Bronchial epithelial cell (primary cell): ENCODE data around the gene RASSF1. TPM values are rescaled to one million over a fixed set of nuclear protein-coding genes. Genes with fewer than 3 reads are reported as not detected.

Source experiments
- DNase-seq: peaks from one replicate; pipeline ENCODE4 v3.0.0-alpha.2; 2010; ENCODE audit warnings: low read depth
- FAIRE-seq: peaks from 2 replicates; lab custom pipeline; 2011; peaks lifted over from hg19 to GRCh38; lab: Jason Lieb, UNC
- H3K27me3 ChIP-seq: 2 replicates; pipeline ENCODE4 v1.5.1; 2011; ENCODE audit warnings: low read length; ENCODE audit not compliant: control insufficient read depth, insufficient read depth
- H3K36me3 ChIP-seq: 2 replicates; pipeline ENCODE4 v1.5.1; 2011; ENCODE audit warnings: low read length; ENCODE audit not compliant: control insufficient read depth, insufficient read depth
- H3K4me3 ChIP-seq: 2 replicates; pipeline ENCODE4 v1.5.1; 2011; ENCODE audit warnings: mild to moderate bottlenecking, low read depth, low read length, control low read depth
- total RNA-seq: library from RNA; depleted of rRNA; stranded (reverse); fragments of >200 nt; gene quantifications from 2 replicates; pipeline ENCODE4 v1.2.1, GENCODE V29; 2014
- TF ChIP-seq, protein P1 (sequence below): IDR thresholded peaks from 2 replicates; pipeline ENCODE4 v1.5.1; 2011; ENCODE audit warnings: mild to moderate bottlenecking, moderate library complexity, low read length, control low read depth, inconsistent platforms; ENCODE audit not compliant: insufficient read depth, severe bottlenecking

Gene RASSF1
- total RNA-seq, 1 donor from 2014 or later = 25.5 TPM

- Histone ChIP-seq H3K36me3 (peaks cover 17% of the 10 kb centered on the region), H3K27me3 (no peaks in the 10 kb centered on the region), H3K4me3 (no peak overlapping the region)
- DNase-seq (no peak), FAIRE-seq (no peak)
- TF ChIP-seq, protein P1, sequence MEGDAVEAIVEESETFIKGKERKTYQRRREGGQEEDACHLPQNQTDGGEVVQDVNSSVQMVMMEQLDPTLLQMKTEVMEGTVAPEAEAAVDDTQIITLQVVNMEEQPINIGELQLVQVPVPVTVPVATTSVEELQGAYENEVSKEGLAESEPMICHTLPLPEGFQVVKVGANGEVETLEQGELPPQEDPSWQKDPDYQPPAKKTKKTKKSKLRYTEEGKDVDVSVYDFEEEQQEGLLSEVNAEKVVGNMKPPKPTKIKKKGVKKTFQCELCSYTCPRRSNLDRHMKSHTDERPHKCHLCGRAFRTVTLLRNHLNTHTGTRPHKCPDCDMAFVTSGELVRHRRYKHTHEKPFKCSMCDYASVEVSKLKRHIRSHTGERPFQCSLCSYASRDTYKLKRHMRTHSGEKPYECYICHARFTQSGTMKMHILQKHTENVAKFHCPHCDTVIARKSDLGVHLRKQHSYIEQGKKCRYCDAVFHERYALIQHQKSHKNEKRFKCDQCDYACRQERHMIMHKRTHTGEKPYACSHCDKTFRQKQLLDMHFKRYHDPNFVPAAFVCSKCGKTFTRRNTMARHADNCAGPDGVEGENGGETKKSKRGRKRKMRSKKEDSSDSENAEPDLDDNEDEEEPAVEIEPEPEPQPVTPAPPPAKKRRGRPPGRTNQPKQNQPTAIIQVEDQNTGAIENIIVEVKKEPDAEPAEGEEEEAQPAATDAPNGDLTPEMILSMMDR = no peak
Measured at GRCh38 chr3:50333744-50334328, 6.8 kb downstream of the RASSF1 start.

DNA sequence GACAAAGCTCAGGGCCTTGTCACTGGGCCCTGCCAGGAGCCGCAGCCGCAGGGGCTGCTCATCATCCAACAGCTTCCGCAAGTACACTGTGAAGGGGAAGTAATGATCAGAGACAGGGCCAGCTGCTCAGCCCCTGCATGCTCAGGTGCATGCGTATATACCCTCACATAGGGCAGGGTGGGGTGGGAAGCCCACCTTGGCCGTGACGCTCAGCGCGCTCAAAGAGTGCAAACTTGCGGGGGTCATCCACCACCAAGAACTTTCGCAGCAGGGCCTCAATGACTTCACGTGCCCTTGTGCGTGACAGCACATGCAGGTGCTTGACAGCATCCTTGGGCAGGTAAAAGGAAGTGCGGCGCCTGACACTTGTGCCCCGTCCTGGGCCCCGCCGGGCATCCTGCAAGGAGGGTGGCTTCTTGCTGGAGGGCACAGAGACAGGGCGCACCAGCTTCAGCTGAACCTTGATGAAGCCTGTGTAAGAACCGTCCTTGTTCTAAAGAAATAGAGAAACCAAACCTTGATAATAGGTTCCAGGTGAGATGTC, 9.2 kb downstream of the RASSF1 start:
- Histone ChIP-seq H3K36me3 (peaks cover 17% of the 10 kb centered on the region), H3K4me3 (no peak overlapping the region), H3K27me3 (no peaks in the 10 kb centered on the region)
- TF ChIP-seq, protein P1 = no peak
- no peak for FAIRE-seq
- no peak for DNase-seq

DNA sequence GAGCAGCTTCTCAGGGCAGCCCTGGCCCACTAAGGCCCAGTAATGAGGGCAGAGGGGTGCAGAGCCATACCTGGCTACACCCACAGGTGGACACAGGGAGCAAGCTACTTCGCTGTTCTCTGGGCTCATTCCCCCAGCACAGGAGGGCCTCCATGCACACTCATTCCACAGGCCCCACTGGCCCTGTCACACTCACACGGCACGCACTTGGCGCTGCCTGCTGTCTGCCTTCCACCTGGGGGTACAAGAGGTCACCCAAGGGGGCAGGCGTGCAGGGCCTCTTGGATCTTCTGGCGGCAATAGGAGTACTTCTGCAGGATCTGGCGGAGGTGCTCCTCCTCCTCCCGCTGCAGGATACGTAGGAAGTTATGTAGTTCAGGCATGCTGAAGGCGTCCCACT, 10.3 kb downstream of the RASSF1 start:
- Histone ChIP-seq H3K4me3 (no peak overlapping the region), H3K27me3 (no peaks in the 10 kb centered on the region), H3K36me3 (peaks cover 24% of the 10 kb centered on the region)
- FAIRE-seq (no peak), DNase-seq (no peak)
- TF ChIP-seq, protein P1 = no peak

DNA sequence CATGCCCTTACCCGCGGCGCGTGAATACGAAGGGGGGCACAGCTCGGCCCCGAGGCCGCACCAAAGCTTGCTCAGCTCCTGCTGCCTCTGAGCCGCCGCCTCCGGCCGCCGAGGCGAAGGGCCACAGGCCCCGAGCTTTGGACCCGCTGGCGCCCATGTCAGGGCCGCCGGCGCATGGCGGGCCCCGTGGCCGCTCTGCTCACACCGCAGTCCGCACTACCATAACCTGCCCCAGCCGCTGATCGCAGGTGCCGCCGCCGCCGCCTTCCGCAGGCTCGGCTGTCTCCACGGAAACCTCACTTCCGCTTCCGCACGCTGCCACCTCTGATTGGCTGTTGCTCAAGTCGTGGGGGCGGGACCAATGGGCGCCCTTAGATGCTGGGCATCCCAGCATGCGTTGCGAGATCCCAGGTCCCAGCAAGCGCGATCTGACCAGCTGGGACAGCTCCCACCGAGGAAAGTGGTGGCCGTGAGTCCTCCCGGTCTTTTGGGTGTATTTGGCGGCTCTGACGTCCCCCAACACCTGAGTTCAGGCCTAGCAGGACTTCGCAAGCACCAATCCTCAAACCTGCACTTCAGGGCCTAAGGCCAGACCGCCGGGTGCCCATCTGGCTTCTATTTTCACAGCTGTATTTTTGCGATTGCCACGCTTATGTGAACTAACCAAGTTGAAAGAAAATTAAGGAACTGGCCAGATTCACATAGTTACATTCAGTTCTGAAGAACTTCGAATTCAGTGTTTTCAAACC, 12.5 kb downstream of the RASSF1 start, which contains the start of gene TUSC2:
TSS of gene TUSC2 (minus strand) at position 281 of the 749 bp plus-strand sequence. CDS start at position 157, 124 bp downstream.
- H3K27me3 ChIP-seq = no peaks in the 10 kb centered on the region
- FAIRE-seq = peak; percentile 7
- H3K4me3 ChIP-seq = peak within 1 kb of the TSS; percentile 95
- TF ChIP-seq, protein P1 = no peak
- peak; percentile 94 for DNase-seq
- peaks cover 26% of the 10 kb centered on the region for H3K36me3 ChIP-seq

- TF ChIP-seq, protein P1 = no peak
- Histone ChIP-seq H3K36me3 (peaks cover 26% of the 10 kb centered on the region), H3K27me3 (no peaks in the 10 kb centered on the region), H3K4me3 (peak overlapping the region; percentile 95)
- DNase-seq (no peak), FAIRE-seq (no peak)
Measured at GRCh38 chr3:50327129-50327528, 13.5 kb downstream of the RASSF1 start.
